Lower leg skin (tissue), 3 donors: ENCODE measurements around the gene EHD4.

Experiments
- POLR2A ChIP-seq, 2 donors: fragments of 450-650 bp; IDR thresholded peaks; one replicate each; pipeline ENCODE4 v1.6.1; 2016 to 2017; ENCODE audit warnings: antibody characterized with exemption in 2 of 2, mild to moderate bottlenecking in 1 of 2, moderate library complexity in 1 of 2
- TF ChIP-seq, protein P1 (sequence below), 3 donors: fragments of 450-650 bp; IDR thresholded peaks; one replicate each; pipeline ENCODE4 v1.5.1; 2016; ENCODE audit warnings: antibody characterized with exemption in 3 of 3, mild to moderate bottlenecking in 3 of 3, moderate library complexity in 2 of 3

DNA sequence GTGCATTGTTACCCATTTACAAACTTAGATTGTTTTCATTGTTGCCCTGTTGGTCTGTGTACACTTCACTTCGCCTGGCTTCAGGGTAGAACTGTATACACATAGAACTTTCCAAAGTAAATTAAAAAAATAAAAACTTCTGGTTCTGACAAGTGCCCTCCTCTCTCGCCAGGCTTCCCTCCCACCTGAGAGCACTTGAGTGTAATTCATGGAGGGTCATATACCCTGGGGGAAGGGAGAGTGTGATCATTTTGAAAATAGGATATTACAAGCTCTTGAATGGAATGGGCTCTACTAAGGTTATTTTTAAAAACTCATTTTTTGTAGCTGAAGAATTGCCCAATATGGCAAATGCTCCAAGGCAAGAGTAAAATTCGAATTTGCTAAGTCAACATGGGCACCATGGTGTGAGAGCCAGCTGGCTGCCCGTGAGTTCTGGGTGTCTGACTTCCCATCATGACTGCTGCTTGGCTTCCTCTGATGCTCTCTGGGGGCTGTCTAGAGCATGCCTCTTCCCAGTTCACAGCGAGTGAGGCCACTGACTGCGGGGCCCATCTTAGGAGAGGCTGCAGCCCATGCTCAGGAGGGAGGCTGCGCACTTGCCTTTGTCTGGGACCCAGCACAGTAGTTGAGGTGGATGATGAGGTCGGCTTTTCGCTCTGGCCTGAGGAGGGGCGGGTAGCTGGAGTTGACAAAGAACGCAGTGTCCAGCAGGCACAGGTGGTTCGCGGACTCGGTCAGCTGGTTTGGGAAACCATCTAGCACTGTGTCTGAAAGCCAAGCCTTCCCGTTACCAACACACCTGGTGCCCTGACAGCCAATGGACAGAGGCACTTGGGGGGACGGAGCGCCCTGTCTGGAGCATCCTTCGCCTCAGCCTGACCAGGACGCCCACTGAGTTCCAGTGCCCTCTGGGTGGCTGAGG is 13.1 kb upstream of the EHD4 start:
- TF ChIP-seq POLR2A (IDR thresholded peaks at IDR 0.05): no peak
- TF ChIP-seq, protein P1, sequence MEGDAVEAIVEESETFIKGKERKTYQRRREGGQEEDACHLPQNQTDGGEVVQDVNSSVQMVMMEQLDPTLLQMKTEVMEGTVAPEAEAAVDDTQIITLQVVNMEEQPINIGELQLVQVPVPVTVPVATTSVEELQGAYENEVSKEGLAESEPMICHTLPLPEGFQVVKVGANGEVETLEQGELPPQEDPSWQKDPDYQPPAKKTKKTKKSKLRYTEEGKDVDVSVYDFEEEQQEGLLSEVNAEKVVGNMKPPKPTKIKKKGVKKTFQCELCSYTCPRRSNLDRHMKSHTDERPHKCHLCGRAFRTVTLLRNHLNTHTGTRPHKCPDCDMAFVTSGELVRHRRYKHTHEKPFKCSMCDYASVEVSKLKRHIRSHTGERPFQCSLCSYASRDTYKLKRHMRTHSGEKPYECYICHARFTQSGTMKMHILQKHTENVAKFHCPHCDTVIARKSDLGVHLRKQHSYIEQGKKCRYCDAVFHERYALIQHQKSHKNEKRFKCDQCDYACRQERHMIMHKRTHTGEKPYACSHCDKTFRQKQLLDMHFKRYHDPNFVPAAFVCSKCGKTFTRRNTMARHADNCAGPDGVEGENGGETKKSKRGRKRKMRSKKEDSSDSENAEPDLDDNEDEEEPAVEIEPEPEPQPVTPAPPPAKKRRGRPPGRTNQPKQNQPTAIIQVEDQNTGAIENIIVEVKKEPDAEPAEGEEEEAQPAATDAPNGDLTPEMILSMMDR (IDR thresholded peaks at IDR 0.05): no peak
